Lower leg skin (tissue), 4 donors: Measurements from ENCODE around the gene WDFY4. TPM values are rescaled to one million over a fixed set of nuclear protein-coding genes. Genes with fewer than 3 reads are reported as not detected.
A peak's percentile ranks its signal among the peaks of the same experiment; 100 is the strongest.

Source experiments
- DNase-seq, 2 donors: peaks; one replicate each; pipeline ENCODE4 v3.0.0-alpha.2; 2019; ENCODE audit warnings: low spot score in 2 of 2
- H3K4me3 ChIP-seq: fragments of 200-600 bp; sonication (generic); 2 replicates; pipeline ENCODE4 v1.5.1; 2017; ENCODE audit warnings: mild to moderate bottlenecking, low read depth; ENCODE audit not compliant: poor library complexity, severe bottlenecking
- POLR2A ChIP-seq, 2 donors: fragments of 450-650 bp; IDR thresholded peaks; one replicate each; pipeline ENCODE4 v1.6.1; 2016 to 2017; ENCODE audit warnings: antibody characterized with exemption in 2 of 2, mild to moderate bottlenecking in 1 of 2, moderate library complexity in 1 of 2
- WGBS, 2 donors: methylation state at CpG; one replicate each; pipeline ENCODE4 v1.1.5; 2018; 5-methylcytosine and 5-hydroxymethylcytosine counted together
- intact Hi-C: fragments of 100-400 bp; cut with DNase I; formaldehyde crosslinking; loops from one replicate; pipeline ENCODE4 v1.15.0; 2023; ENCODE audit warnings: low total_unique reads
- total RNA-seq, 4 donors: library from RNA; depleted of rRNA; stranded (reverse); fragments of >200 nt; gene quantifications; one replicate each; pipeline ENCODE4 v1.1.0, GENCODE V29; 2016
- TF ChIP-seq, protein P1 (sequence below), 3 donors: fragments of 450-650 bp; IDR thresholded peaks; one replicate each; pipeline ENCODE4 v1.5.1; 2016; ENCODE audit warnings: antibody characterized with exemption in 3 of 3, mild to moderate bottlenecking in 3 of 3, moderate library complexity in 2 of 3

The WDFY4 gene
- total RNA-seq, 4 donors from 2014 or later, result 0.91 to 4.2 (median 1.1) TPM

GRCh38 chr10:48648172-48648942 lies 36.3 kb upstream of the WDFY4 start:
- TF ChIP-seq, protein P1, sequence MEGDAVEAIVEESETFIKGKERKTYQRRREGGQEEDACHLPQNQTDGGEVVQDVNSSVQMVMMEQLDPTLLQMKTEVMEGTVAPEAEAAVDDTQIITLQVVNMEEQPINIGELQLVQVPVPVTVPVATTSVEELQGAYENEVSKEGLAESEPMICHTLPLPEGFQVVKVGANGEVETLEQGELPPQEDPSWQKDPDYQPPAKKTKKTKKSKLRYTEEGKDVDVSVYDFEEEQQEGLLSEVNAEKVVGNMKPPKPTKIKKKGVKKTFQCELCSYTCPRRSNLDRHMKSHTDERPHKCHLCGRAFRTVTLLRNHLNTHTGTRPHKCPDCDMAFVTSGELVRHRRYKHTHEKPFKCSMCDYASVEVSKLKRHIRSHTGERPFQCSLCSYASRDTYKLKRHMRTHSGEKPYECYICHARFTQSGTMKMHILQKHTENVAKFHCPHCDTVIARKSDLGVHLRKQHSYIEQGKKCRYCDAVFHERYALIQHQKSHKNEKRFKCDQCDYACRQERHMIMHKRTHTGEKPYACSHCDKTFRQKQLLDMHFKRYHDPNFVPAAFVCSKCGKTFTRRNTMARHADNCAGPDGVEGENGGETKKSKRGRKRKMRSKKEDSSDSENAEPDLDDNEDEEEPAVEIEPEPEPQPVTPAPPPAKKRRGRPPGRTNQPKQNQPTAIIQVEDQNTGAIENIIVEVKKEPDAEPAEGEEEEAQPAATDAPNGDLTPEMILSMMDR (IDR thresholded peaks at IDR 0.05), result no peak
- H3K4me3 ChIP-seq, result no peak overlapping the region
- DNase-seq, result peak in 1 of 2 donors; percentile 74
- intact Hi-C loops, result no loop called here
- WGBS, 2 donors, result 68 to 78% methylated on average over 12 of the region's 12 CpGs

DNA sequence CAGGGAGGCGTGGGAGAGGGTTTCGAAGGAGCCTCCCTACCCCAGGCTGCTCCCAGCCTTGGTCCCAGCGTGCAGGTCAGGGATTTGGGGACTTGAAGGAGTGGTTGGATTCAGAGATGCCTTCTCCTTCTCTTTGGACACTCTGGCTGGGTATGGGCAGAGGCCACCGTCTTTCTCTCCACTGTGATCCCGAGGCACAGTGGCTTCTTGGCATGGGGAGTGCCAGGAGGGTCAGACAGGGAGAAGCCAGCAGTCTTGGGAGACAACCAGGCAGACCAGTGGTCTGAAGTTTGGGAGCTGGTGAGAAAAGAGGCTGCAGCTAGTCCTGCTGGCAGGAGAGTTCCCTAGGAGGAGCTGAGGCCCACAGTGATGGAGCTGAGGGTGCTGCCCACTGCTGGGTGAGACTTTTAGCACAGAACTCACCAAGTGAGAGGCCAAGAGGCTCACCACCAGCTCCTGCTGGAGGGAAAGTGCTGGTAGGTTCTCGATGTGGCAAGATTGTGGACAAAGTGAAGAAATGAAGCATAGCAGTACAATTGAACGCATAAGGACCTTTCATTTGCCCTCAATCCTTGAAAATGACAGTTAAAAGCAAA lies 35.2 kb upstream of the WDFY4 start:
- intact Hi-C loops, result no loop called here
- peak in 1 of 2 donors; percentile 72 for DNase-seq
- no peak overlapping the region for H3K4me3 ChIP-seq
- no peak for TF ChIP-seq POLR2A (IDR thresholded peaks at IDR 0.05)
- TF ChIP-seq, protein P1 (IDR thresholded peaks at IDR 0.05), result no peak
- WGBS, 2 donors, result 74 to 89% methylated on average over 7 of the region's 7 CpGs

GRCh38 chr10:48651293-48651692 lies 33.4 kb upstream of the WDFY4 start:
- TF ChIP-seq POLR2A (IDR thresholded peaks at IDR 0.05), result no peak
- TF ChIP-seq, protein P1 (IDR thresholded peaks at IDR 0.05), result no peak
- no peak overlapping the region for H3K4me3 ChIP-seq
- 72 to 77% methylated on average over 2 of the region's 2 CpGs for WGBS, 2 donors
- intact Hi-C loops, result no loop called here
- DNase-seq, result no peak

DNA sequence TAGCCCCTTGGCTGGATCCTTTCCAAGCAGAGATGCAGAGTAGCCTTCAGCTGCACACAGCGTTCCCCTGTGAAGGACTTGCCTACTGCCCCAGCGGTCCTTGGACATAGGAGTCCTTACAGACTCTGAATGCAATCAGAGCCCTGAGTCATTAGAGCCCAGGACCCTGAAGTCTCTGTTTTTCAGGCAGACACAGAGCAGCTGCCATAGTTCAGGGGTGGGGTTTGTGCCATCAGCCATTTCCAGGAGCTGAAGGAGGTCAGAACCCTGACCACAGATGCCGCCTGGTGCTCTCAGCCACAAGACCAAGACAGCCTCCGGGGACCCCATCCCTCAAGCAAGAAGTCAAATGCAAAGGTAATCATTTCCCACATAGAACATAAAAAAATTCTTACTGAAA lies 32.8 kb upstream of the WDFY4 start:
- intact Hi-C loops, result no loop called here
- WGBS, 2 donors, result 70 to 75% methylated on average over 4 of the region's 4 CpGs

DNA sequence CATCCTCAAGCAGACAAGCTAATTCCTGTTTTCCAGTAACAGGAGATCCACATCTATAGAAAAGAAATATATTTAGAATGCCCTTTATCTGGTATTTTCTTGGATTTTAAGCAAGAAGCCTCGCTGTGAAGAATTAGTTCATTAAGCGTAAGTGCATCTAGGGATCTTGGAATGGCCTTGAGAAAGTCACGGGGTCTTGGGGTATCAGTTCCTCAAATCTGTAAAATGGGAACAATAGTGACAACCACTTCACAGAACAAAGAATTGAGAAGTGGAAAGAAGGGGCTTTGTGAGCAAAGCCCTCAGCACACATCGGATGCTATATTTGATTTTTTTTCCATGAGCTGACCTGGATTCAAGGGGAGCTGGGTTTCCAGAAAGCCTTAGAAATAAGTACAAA lies 32.3 kb upstream of the WDFY4 start:
- TF ChIP-seq POLR2A (IDR thresholded peaks at IDR 0.05), result no peak
- TF ChIP-seq, protein P1 (IDR thresholded peaks at IDR 0.05), result no peak
- intact Hi-C loops, result no loop called here
- 77 to 82% methylated on average over 4 of the region's 4 CpGs for WGBS, 2 donors
- DNase-seq, result no peak
- no peak overlapping the region for H3K4me3 ChIP-seq

More for the DNA sequence above, 32.8 kb upstream of the WDFY4 start:
- no peak for DNase-seq
- TF ChIP-seq, protein P1 (IDR thresholded peaks at IDR 0.05), result no peak
- TF ChIP-seq POLR2A (IDR thresholded peaks at IDR 0.05), result no peak
- H3K4me3 ChIP-seq, result no peak overlapping the region
